NCI-H510A (cell line): ENCODE results near the gene FGD3.
"Not testable (repeated sequence)": the region's sequence is repeated elsewhere in the genome, so short reads cannot be mapped to it uniquely, and the experiment has no call there.

Experiments
- DNase-seq: peaks from one replicate; lab custom pipeline; 2025; lab: John Stamatoyannopoulos, UW

FGD3 gene

GRCh38 chr9:93007529-93008058, 60.3 kb downstream of the FGD3 start:
- no peak for DNase-seq

- DNase-seq: no peak
Observed at GRCh38 chr9:93008457-93008856, 61.1 kb downstream of the FGD3 start.

- DNase-seq: no peak
Observed at GRCh38 chr9:93009337-93010015, 62.2 kb downstream of the FGD3 start.

GRCh38 chr9:93010056-93010455, 62.7 kb downstream of the FGD3 start:
- DNase-seq: no peak

- no peak for DNase-seq
Observed at GRCh38 chr9:93010704-93011103, 63.4 kb downstream of the FGD3 start.

- DNase-seq: no peak
Observed at GRCh38 chr9:93011114-93011513, 63.8 kb downstream of the FGD3 start.

- DNase-seq: no peak
Observed at GRCh38 chr9:93012963-93013855, 65.9 kb downstream of the FGD3 start.

GRCh38 chr9:93013856-93014582, 66.7 kb downstream of the FGD3 start:
- DNase-seq: no peak

GRCh38 chr9:93015190-93015589, 67.9 kb downstream of the FGD3 start:
- DNase-seq: not testable (repeated sequence)

- no peak for DNase-seq
Observed at GRCh38 chr9:93017621-93018020, 70.3 kb downstream of the FGD3 start.

- no peak for DNase-seq
Observed at GRCh38 chr9:93020151-93020550, 72.8 kb downstream of the FGD3 start.

GRCh38 chr9:93020771-93021670, 73.7 kb downstream of the FGD3 start:
- no peak for DNase-seq

GRCh38 chr9:93022066-93022465, 74.7 kb downstream of the FGD3 start:
- no peak for DNase-seq

- DNase-seq: no peak
Observed at GRCh38 chr9:93022721-93023520, 75.6 kb downstream of the FGD3 start.

- DNase-seq: no peak
Observed at GRCh38 chr9:93023521-93023815, 76.1 kb downstream of the FGD3 start.

- DNase-seq: no peak
Observed at GRCh38 chr9:93024646-93024910, 77.3 kb downstream of the FGD3 start.

GRCh38 chr9:93024986-93025630, 77.8 kb downstream of the FGD3 start:
- no peak for DNase-seq

- no peak for DNase-seq
Observed at GRCh38 chr9:93025736-93026135, 78.4 kb downstream of the FGD3 start.

- no peak for DNase-seq
Observed at GRCh38 chr9:93026640-93027039, 79.3 kb downstream of the FGD3 start.

GRCh38 chr9:93027750-93028149, 80.4 kb downstream of the FGD3 start:
- no peak for DNase-seq
